ENCODE data around the gene NRDC.
A peak's percentile ranks its signal among the peaks of the same experiment; 100 is the strongest.

Gene NRDC

GRCh38 chr1:51840743-51841461 is 37.6 kb downstream of the NRDC start:
- no peak for DNase-seq

GRCh38 chr1:51840182-51840581 is 38.3 kb downstream of the NRDC start:
- DNase-seq = no peak

GRCh38 chr1:51839094-51839493 is 39.4 kb downstream of the NRDC start:
- DNase-seq = no peak

GRCh38 chr1:51837243-51837642 is 41.3 kb downstream of the NRDC start:
- DNase-seq = no peak

- DNase-seq = no peak
These were observed 44.8 kb downstream of the NRDC start for GRCh38 chr1:51833700-51834099.

- DNase-seq = no peak
These were observed 49.5 kb downstream of the NRDC start for GRCh38 chr1:51829058-51829457.

- no peak for DNase-seq
These were observed 58.7 kb downstream of the NRDC start for GRCh38 chr1:51819810-51820209.

GRCh38 chr1:51819021-51819420 is 59.5 kb downstream of the NRDC start:
- DNase-seq = peak; percentile 4

- DNase-seq = peak; percentile 46
These were observed 60.0 kb downstream of the NRDC start for GRCh38 chr1:51818487-51818886.

- no peak for DNase-seq
These were observed 64.0 kb downstream of the NRDC start for GRCh38 chr1:51814513-51814912.

- DNase-seq = no peak
These were observed 79.2 kb downstream of the NRDC start for GRCh38 chr1:51799372-51799771.

- no peak for DNase-seq
These were observed 83.7 kb downstream of the NRDC start for GRCh38 chr1:51794868-51795267.

GRCh38 chr1:51794260-51794659 is 84.3 kb downstream of the NRDC start:
- no peak for DNase-seq

- no peak for DNase-seq
These were observed 85.7 kb downstream of the NRDC start for GRCh38 chr1:51792864-51793263.

- DNase-seq = no peak
These were observed 86.6 kb downstream of the NRDC start for GRCh38 chr1:51791888-51792287.

GRCh38 chr1:51790385-51790784 is 88.1 kb downstream of the NRDC start:
- DNase-seq = no peak

GRCh38 chr1:51789342-51789741 is 89.2 kb downstream of the NRDC start:
- DNase-seq = no peak

GRCh38 chr1:51788938-51789337 is 89.6 kb downstream of the NRDC start:
- no peak for DNase-seq

GRCh38 chr1:51784997-51785421 is 93.5 kb downstream of the NRDC start:
- no peak for DNase-seq

- no peak for DNase-seq
These were observed 97.6 kb downstream of the NRDC start for GRCh38 chr1:51780927-51781326.

- DNase-seq = no peak
These were observed 102.1 kb downstream of the NRDC start for GRCh38 chr1:51776408-51776807.

GRCh38 chr1:51768971-51769588 is 109.4 kb downstream of the NRDC start:
- peak; percentile 67 for DNase-seq

GRCh38 chr1:51761351-51761750 is 117.2 kb downstream of the NRDC start:
- DNase-seq = no peak

GRCh38 chr1:51760872-51761271 is 117.7 kb downstream of the NRDC start:
- DNase-seq = no peak

- no peak for DNase-seq
These were observed 120.2 kb downstream of the NRDC start for GRCh38 chr1:51758310-51758709.
